GM19467 (cell line): ENCODE measurements around the gene SLC26A8.
"Not testable (repeated sequence)": the region's sequence is repeated elsewhere in the genome, so short reads cannot be mapped to it uniquely, and the experiment has no call there.

Experiments
- ATAC-seq: cut with Tn5 transposase; IDR thresholded peaks from one replicate; pipeline ENCODE4 v1.9.1; 2021; ENCODE audit warnings: mild to moderate bottlenecking, moderate library complexity; ENCODE audit not compliant: unreplicated experiment

Gene SLC26A8

DNA sequence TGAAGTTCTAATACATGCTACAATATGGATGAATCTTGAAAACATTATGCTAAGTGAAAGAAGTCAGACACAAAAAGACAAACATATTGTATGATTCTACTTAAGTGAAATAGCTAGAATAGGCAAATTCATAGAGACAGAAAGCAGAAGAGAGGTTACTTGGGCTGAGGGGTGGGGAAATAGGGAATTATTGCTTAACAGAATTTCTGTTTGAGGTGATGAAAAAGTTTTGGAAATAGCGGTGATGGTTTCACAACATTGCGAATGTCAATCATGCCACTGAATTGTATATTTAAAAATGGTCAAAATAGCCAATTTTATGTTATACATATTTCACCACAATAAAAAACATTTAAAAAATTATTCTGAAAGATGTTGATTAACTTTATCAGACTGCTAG, 6.1 kb downstream of the SLC26A8 start:
- ATAC-seq: no peak

GRCh38 chr6:36015666-36016065, 8.8 kb downstream of the SLC26A8 start:
- ATAC-seq: no peak

GRCh38 chr6:36000451-36000850, 24.0 kb downstream of the SLC26A8 start:
- ATAC-seq: no peak

DNA sequence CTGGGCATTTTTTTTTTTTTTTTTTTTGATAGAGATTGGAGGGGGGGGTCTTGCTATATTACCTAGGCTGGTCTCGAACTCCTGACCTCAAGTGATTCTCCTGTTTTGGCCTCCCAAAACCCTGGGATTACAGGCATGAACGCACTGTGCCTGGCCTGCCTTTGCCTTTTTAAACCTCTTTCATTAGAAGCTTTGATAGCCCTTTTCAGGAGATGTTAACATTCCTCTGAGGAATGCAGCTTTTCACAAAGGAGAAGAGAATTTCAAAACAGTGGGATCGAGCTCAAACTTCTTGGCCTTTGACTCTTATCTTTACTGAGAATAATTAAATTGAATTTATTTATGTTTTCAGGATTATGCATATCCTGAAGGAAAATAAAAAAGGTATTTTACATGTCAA, 31.3 kb downstream of the SLC26A8 start:
- no peak for ATAC-seq

DNA sequence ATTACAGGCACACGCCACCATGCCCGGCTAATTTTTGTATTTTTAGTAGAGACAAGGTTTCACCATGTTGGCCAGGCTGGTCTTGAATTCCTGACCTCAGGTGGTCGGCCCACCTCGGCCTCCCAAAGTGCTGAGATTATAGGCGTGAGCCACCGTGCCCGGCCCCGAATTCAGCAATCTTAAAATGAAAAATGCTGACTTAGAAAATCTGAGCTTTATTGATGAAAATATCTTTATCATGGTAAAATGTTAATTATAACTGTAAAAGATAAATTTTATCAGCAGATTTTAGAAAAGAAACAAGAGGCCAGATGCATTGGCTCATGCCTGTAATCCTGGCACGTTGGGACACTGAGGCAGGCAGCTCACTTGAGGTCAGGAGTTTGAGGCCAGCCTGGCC, 36.4 kb downstream of the SLC26A8 start:
- not testable (repeated sequence) for ATAC-seq

- ATAC-seq: no peak
Measured at GRCh38 chr6:35984701-35985100, 39.7 kb downstream of the SLC26A8 start.

- no peak for ATAC-seq
Measured at GRCh38 chr6:35980991-35981645, 43.3 kb downstream of the SLC26A8 start.

GRCh38 chr6:35980126-35980525, 44.3 kb downstream of the SLC26A8 start:
- ATAC-seq: not testable (repeated sequence)

DNA sequence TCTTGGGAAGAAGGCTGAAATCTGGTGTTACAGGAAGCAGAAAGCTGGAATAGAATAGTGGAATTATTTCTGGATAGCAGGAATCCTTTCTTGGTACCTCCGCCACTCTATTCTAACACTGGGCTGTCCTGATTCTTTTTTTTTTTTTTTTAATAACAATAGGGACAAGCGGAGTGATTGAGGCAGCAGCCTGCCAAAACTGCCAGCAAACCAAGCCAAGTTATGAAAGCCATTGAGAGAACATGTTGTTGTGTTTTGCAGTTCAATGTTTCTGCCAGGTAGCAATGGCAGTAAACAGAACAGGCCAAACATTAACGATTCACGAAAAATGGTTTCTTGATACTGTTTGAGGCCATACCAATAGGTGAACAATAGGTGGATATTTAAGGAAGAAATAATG, 47.1 kb downstream of the SLC26A8 start:
- ATAC-seq: no peak

DNA sequence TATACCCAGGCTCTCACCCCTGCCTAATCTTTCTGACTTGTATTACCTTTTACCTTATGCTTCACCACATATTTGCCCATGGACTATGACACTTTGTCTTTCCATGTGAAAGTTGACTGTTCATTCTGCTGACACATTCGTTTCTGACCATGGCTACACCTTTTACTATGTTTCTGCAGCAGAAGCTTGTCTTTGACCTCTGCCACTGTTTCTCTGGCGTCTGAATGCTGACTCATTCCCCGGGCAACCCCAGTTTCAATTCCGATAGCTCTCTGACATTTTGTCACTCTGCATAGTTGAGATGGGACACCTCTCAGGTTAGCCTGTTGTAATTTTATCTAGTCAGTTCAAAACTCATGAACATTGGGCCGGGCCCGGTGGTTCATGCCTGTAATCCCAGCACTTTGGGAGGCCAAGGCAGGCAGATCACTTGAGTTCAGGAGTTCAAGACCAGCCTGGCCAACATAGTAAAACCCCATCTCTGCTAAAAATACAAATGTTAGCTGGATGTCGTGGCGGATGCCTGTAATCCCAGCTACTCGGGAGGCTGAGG, 50.7 kb downstream of the SLC26A8 start:
- ATAC-seq: no peak

DNA sequence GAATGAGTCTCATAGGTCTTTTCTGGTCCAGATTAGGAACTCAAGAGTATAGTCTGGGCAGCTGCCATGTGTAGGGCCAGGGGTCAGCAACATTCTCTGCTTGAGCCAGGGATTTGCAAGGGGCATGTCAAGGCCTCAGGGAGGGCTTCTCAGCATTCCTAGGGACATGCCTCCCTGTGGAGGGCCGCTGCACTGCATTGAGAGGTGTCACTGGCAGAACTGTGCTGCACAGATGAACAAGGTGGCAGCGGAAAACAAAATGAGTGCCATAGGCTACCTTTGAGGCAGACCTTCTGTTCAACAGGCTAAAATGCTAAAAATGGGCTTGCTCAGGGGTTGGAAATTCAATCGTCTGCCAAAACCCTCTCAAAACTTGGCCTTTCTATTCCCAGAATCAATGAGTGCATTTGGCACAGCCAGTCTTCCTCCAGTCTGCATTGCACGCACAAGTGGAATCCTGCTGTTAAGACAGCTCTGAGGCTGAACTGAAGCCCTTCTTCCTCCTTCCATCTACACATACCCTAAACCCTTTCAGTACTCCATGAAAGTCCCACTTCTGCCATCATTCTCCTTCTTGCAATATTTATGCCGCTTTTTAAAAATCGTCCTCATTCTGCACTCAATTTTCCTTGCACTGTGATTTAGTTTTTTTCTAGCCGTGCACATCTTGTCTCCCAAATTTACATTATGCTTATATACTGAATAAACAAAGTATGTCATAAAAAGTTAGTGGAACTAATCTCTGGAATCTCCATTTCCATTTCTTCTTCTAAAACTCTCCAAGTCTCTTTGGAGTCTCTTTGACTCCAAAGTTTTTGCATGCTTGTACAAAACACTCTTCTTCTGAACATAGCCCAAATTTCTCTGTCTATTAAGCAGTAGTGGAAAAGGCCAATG, 51.7 kb downstream of the SLC26A8 start:
- no peak for ATAC-seq

DNA sequence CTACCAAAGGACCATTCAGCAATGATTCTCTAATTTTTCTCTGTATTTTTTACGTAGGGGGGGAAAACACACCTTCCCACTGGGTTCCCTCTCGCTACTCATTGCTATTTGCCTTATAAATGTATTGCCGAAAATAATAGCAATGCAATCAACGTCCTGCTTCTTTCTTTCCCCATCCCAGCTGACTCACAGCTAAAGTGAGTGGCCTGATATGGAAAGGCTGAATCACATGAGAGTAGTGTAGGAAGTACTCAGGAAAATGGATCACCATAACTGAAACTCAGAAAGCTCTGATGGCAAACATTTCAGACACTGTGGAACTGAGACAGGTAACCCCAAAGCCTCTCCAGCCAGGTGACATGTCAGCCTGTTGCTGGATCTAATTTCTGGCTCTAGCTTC, 54.3 kb downstream of the SLC26A8 start:
- no peak for ATAC-seq

DNA sequence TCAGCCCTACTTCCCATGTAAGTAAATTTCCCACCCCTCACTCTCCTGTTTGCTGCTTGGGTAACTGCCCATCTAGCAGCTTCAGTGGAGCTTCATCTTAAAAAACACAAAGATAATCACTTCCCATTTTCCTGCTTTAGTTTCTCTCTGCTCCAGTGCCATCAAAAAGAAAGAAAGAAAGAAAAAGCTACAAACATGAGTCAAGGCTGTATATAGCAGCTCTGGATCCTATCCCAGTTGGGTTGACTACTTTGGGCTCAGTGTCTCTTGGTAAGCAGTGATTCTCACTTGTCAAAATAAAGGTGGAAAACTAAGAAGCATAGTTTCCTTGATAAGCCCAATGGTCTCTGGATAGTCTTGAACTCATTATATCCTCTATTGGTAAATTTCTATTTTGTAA, 54.8 kb downstream of the SLC26A8 start:
- ATAC-seq: no peak

GRCh38 chr6:35968821-35969220, 55.6 kb downstream of the SLC26A8 start:
- no peak for ATAC-seq

- ATAC-seq: no peak
Measured at GRCh38 chr6:35967076-35967774, 57.2 kb downstream of the SLC26A8 start.

DNA sequence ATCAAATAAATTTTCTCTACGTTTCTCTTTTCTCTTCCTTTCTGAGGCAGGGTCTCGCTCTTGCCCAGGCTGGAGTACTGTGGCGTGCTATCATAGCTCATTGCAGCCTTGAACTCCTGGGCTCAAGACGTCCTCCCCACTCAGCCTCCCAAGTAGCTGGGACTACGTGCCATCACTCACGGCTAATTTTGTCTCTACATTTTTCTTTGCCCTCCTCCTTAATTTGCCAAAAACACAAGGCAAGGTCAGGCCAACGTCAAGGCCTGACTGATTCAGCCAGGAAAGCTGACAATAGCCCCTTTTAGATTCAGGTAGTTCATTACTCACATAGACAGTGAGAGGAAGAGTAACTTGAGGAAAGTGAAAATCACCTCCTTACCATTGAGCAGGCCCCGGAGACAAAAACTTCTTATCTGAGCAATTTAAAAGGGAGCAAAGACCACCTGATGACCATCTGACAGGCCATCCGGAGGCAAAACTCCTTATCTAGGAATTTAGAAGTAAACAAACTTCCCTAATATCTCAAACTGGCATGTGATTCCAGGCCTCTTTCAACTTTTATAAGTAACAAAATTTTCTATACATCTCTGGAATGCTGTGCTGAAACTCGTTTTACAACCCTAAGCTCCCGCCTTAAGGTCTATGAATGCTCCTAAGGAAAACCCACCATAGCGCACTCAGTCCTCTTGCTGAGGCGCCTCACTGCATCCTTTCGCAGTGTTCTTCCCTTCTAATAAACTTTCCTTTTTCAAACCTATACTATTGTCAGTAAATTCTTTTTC, 61.5 kb downstream of the SLC26A8 start:
- ATAC-seq: no peak

- ATAC-seq: no peak
Measured at GRCh38 chr6:35960187-35960586, 64.3 kb downstream of the SLC26A8 start.

GRCh38 chr6:35955970-35956369, 68.5 kb downstream of the SLC26A8 start:
- no peak for ATAC-seq

- ATAC-seq: no peak
Measured at GRCh38 chr6:35955521-35955920, 68.9 kb downstream of the SLC26A8 start.

GRCh38 chr6:35955071-35955470, 69.4 kb downstream of the SLC26A8 start:
- no peak for ATAC-seq

DNA sequence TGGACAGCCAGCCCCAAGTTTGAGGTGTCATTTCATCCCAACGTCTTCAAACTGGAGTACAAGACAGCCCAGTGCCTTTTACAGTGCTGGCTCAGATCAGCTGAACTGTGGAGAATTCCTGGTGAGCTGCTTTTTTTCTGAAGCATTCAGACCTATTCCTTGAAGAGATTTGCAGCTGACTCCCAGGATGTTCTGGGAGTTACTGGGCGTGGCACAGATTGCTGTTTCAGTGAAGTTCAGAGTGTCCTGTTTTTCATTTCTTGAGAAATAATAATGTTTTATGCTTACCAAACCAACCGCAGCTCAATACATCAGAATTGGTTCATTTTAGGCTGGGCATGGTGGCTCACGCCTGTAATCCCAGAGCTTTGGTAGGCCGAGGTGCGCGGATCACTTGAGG, 70.1 kb downstream of the SLC26A8 start:
- ATAC-seq: no peak
